Measurements from ENCODE around the gene ZDHHC4.
"Not testable (repeated sequence)": the region's sequence is repeated elsewhere in the genome, so short reads cannot be mapped to it uniquely, and the experiment has no call there.

The ZDHHC4 gene

GRCh38 chr7:6630007-6630849, 53.0 kb downstream of the ZDHHC4 start:
- in situ Hi-C loops (cut with MboI; ENCODE audit: low sequenced_read_pairs) = no loop called here

GRCh38 chr7:6631605-6632004, 54.4 kb downstream of the ZDHHC4 start:
- in situ Hi-C loops (cut with MboI; ENCODE audit: low sequenced_read_pairs) = no loop called here

- in situ Hi-C loops (cut with MboI; ENCODE audit: low sequenced_read_pairs) = no loop called here
These were observed 56.8 kb downstream of the ZDHHC4 start for GRCh38 chr7:6634021-6634420.

- in situ Hi-C loops (cut with MboI; ENCODE audit: low sequenced_read_pairs) = not testable (repeated sequence)
These were observed 57.7 kb downstream of the ZDHHC4 start for GRCh38 chr7:6634971-6635370.

- in situ Hi-C loops (cut with MboI; ENCODE audit: low sequenced_read_pairs) = no loop called here
These were observed 59.7 kb downstream of the ZDHHC4 start, which contains the start of gene ZNF316 for GRCh38 chr7:6636741-6637543. Gene ZNF316 (plus strand): TSS chr7:6637318. CDS start chr7:6642410, 5,092 bp downstream.

- in situ Hi-C loops (cut with MboI; ENCODE audit: low sequenced_read_pairs) = no loop called here
These were observed 60.4 kb downstream of the ZDHHC4 start for GRCh38 chr7:6637544-6638229.

Data from HL-60/S4 (cell line).